Endothelial cell of umbilical vein (primary cell): ENCODE results near the gene SLC25A22. TPM values are rescaled to one million over a fixed set of nuclear protein-coding genes. Genes with fewer than 3 reads are reported as not detected.

ENCODE experiments used
- BruUV-seq: library from RNA; stranded (reverse); fragments of 400-500 nt; replicated peaks from 2 replicates; lab custom pipeline; 2021; lab: Mats Ljungman, UMichigan
- CTCF ChIA-PET: fragments of 300-600, 350-600 bp; sonication (Branson Sonifier 250); formaldehyde crosslinking; loops from one replicate; lab custom pipeline; 2021; ENCODE audit warnings: antibody characterized with exemption, inconsistent platforms; lab: Charles Lee
- POLR2A ChIA-PET: fragments of 300-600, 350-600 bp; sonication (Branson Sonifier 250); formaldehyde crosslinking; loops from one replicate; lab custom pipeline; 2021; ENCODE audit warnings: antibody characterized with exemption, inconsistent platforms; lab: Charles Lee
- DNase-seq: peaks from one replicate; pipeline ENCODE4 v3.0.0-alpha.2; 2011; ENCODE audit warnings: low read depth, low spot score
- FAIRE-seq: peaks from 2 replicates; lab custom pipeline; 2011; peaks lifted over from hg19 to GRCh38; lab: Jason Lieb, UNC
- H2AFZ ChIP-seq: 2 replicates; pipeline ENCODE4 v1.6.0; 2012; ENCODE audit warnings: low read depth, low read length, control low read depth, inconsistent platforms
- H3K27ac ChIP-seq: 2 replicates; pipeline ENCODE4 v1.5.1; 2011; ENCODE audit warnings: low read depth, mild to moderate bottlenecking, control low read depth, low read length, moderate library complexity; ENCODE audit not compliant: insufficient read depth
- H3K27me3 ChIP-seq, 2 experiments: 2 replicates each; pipeline versions ENCODE4 v1.6.0 to v1.6.1; 2011; ENCODE audit warnings: low read length in 2 of 2, mixed read lengths in 1 of 2; ENCODE audit not compliant: control insufficient read depth in 2 of 2, insufficient read depth in 2 of 2
- H3K36me3 ChIP-seq, 2 experiments: 2 replicates in 1 of 2; 3 replicates in 1 of 2; pipeline ENCODE4 v1.5.1; 2011; ENCODE audit warnings: low read length in 2 of 2, mild to moderate bottlenecking in 1 of 2, moderate library complexity in 1 of 2; ENCODE audit not compliant: control insufficient read depth in 2 of 2, insufficient read depth in 2 of 2; ENCODE audit errors: extremely low read depth in 1 of 2
- H3K4me1 ChIP-seq: 3 replicates; pipeline ENCODE4 v1.5.1; 2011; ENCODE audit warnings: mild to moderate bottlenecking, low read length; ENCODE audit not compliant: control insufficient read depth, insufficient read depth; ENCODE audit errors: extremely low read depth
- H3K4me2 ChIP-seq: 2 replicates; pipeline ENCODE4 v1.6.1; 2011; ENCODE audit warnings: low read length, control low read depth, mixed read lengths; ENCODE audit not compliant: insufficient read depth
- H3K4me3 ChIP-seq, 3 experiments: fragments of 200-600 bp in 1 of 3; sonication (generic), shearing (Covaris generic) in 1 of 3; replicated peaks in 1 of 3; 2 replicates each; pipeline ENCODE4 v1.5.1; 2011 to 2016; ENCODE audit warnings: control low read depth in 3 of 3, low read length in 3 of 3, mild to moderate bottlenecking in 2 of 3, inconsistent platforms in 1 of 3, low read depth in 1 of 3, moderate library complexity in 1 of 3; ENCODE audit not compliant: insufficient read depth in 1 of 3
- H3K79me2 ChIP-seq: 2 replicates; pipeline ENCODE4 v1.6.0; 2012; ENCODE audit warnings: low read length, inconsistent platforms; ENCODE audit not compliant: control insufficient read depth, insufficient read depth
- H3K9ac ChIP-seq: replicated peaks from 2 replicates; pipeline ENCODE3; 2011; ENCODE audit warnings: low read length, control low read depth; ENCODE audit not compliant: insufficient read depth; ENCODE audit errors: extremely low read depth
- H3K9me1 ChIP-seq: replicated peaks from 3 replicates; pipeline ENCODE4 v1.6.0; 2011; ENCODE audit warnings: mild to moderate bottlenecking, low read length; ENCODE audit not compliant: control insufficient read depth, insufficient read depth; ENCODE audit errors: extremely low read depth
- H3K9me3 ChIP-seq: replicated peaks from 2 replicates; pipeline ENCODE4 v1.5.1; 2012; ENCODE audit warnings: low read length, inconsistent platforms; ENCODE audit not compliant: control insufficient read depth, insufficient read depth
- H4K20me1 ChIP-seq: replicated peaks from 2 replicates; pipeline ENCODE3; 2011; ENCODE audit warnings: mild to moderate bottlenecking, low read length; ENCODE audit not compliant: control insufficient read depth, insufficient read depth; ENCODE audit errors: extremely low read depth
- CTCF ChIP-seq, 2 donors: IDR thresholded peaks; 1 replicate in 1 of 2; 2 replicates in 1 of 2; pipeline ENCODE4 v1.5.1; 2011; ENCODE audit warnings: low read length in 2 of 2, mild to moderate bottlenecking in 2 of 2, moderate library complexity in 2 of 2, control low read depth in 1 of 2, inconsistent platforms in 1 of 2, low read depth in 1 of 2; ENCODE audit not compliant: insufficient read depth in 1 of 2; ENCODE audit errors: extremely low read depth in 1 of 2
- EZH2 ChIP-seq: IDR thresholded peaks from 2 replicates; pipeline ENCODE4 v1.6.1; 2012; ENCODE audit warnings: borderline replicate concordance, low read depth, mild to moderate bottlenecking, moderate library complexity, low read length, inconsistent platforms; ENCODE audit not compliant: severe bottlenecking
- FOS ChIP-seq: IDR thresholded peaks from 2 replicates; pipeline ENCODE4 v1.6.1; 2011; ENCODE audit warnings: mild to moderate bottlenecking, low read length, moderate library complexity, borderline replicate concordance; ENCODE audit not compliant: insufficient read depth
- GATA2 ChIP-seq: IDR thresholded peaks from 2 replicates; pipeline ENCODE4 v1.7.0; 2011; ENCODE audit warnings: low read depth, mild to moderate bottlenecking, moderate library complexity, mixed read lengths, low read length; ENCODE audit not compliant: insufficient read length, insufficient read depth
- JUN ChIP-seq: IDR thresholded peaks from 2 replicates; pipeline ENCODE4 v1.6.1; 2011; ENCODE audit warnings: borderline replicate concordance, low read depth; ENCODE audit not compliant: insufficient read length, insufficient read depth
- MAX ChIP-seq: IDR thresholded peaks from 2 replicates; pipeline ENCODE4 v1.6.1; 2011; ENCODE audit not compliant: insufficient read depth, insufficient read length
- MYC ChIP-seq: IDR thresholded peaks from one replicate; pipeline ENCODE4 v1.6.1; 2011; ENCODE audit warnings: mild to moderate bottlenecking, low read depth, low read length
- POLR2A ChIP-seq: IDR thresholded peaks from 2 replicates; pipeline ENCODE4 v1.6.1; 2012; ENCODE audit warnings: low read depth, mild to moderate bottlenecking, control low read depth, low read length
- POLR2AphosphoS5 ChIP-seq: IDR thresholded peaks from 2 replicates; pipeline ENCODE4 v1.6.1; 2012; ENCODE audit warnings: low read depth, mild to moderate bottlenecking, control low read depth, low read length, moderate library complexity; ENCODE audit not compliant: insufficient read depth
- dilution Hi-C: fragments of 300-500 bp; cut with MboI; formaldehyde crosslinking; loops from one replicate; pipeline ENCODE4 v1.15.0; 2019; ENCODE audit warnings: low sequenced_read_pairs; ENCODE audit not compliant: extremely low pct_ligation_motif_present
- intact Hi-C: fragments of 100-400 bp; cut with micrococcal nuclease; formaldehyde crosslinking; loops from one replicate; pipeline ENCODE4 v1.10.0; 2022
- polyA plus RNA-seq, 4 experiments: library from polyadenylated mRNA; depleted of rRNA in 3 of 4; stranded (reverse) in 3 of 4; unstranded in 1 of 4; fragments of >200 nt; gene quantifications; 2 replicates each; pipeline versions ENCODE4 v1.2.1 to v1.2.3, GENCODE V29; 2011 to 2012; ENCODE audit warnings: missing spikeins in 1 of 4
- total RNA-seq: library from RNA; stranded (reverse); gene quantifications from 2 replicates; pipeline ENCODE4 v1.2.3, GENCODE V29; 2021

SLC25A22 gene
- total and polyA plus RNA-seq, 2 donors (not counting 3 experiments of a cell fraction or from before 2014, with no cell fraction given), result 24.5 to 24.9 TPM

GRCh38 chr11:748007-748359 is 50.1 kb downstream of the SLC25A22 start:
- FAIRE-seq (no peak), DNase-seq (no peak)
- intact Hi-C loops, result loop anchor here (2.0 kb wide), 1 partner anchor 29 kb away; the partner anchor contains the start of gene GATD1
- H3K36me3 ChIP-seq, result no peaks in the 10 kb centered on the region
- H3K9me3 ChIP-seq, result no peaks in the 10 kb centered on the region
- no peak for TF ChIP-seq MYC
- TF ChIP-seq MAX, result peak; percentile 57
- TF ChIP-seq GATA2, result no peak
- TF ChIP-seq POLR2A, result no peak
- no peak for TF ChIP-seq POLR2AphosphoS5
- TF ChIP-seq JUN, result no peak
- TF ChIP-seq EZH2, result no peak
- no peak for TF ChIP-seq FOS
- TF ChIP-seq CTCF (IDR thresholded peaks at IDR 0.05; ENCODE audit: extremely low read depth in 1 of 2, insufficient read depth in 1 of 2, low read depth in 1 of 2, low read length in 2 of 2), result no peak
- H3K9ac ChIP-seq, result peak overlapping the region; percentile 86
- dilution Hi-C loops, result no loop called here
- TSS peak; percentile 48 for BruUV-seq
- peaks cover 17% of the 10 kb centered on the region for H3K4me1 ChIP-seq
- peak overlapping the region; percentile 41 to 79 (median 71) for H3K4me3 ChIP-seq
- H2AFZ ChIP-seq, result no peak overlapping the region
- H3K4me2 ChIP-seq, result peak overlapping the region; percentile 90
- H3K27ac ChIP-seq, result peak overlapping the region; percentile 48
- CTCF ChIA-PET, result interaction anchor here (1.1 to 5.6 kb wide), 7 partner anchors 9 to 52 kb away, joined by 3 to 26 read pairs (median 5); partner anchors contain the start of gene TMEM80
- no peaks in the 10 kb centered on the region for H3K27me3 ChIP-seq
- H3K79me2 ChIP-seq, result peaks cover 55% of the 10 kb centered on the region
- POLR2A ChIA-PET, result interaction anchor here (0.6 to 1.4 kb wide), 2 partner anchors 172 to 241 kb away, joined by 3 read pairs; partner anchors contain the start of gene RNH1
- no peaks in the 10 kb centered on the region for H4K20me1 ChIP-seq
- no peaks in the 10 kb centered on the region for H3K9me1 ChIP-seq
